Measurements from ENCODE around the gene BCDIN3D. TPM values are rescaled to one million over a fixed set of nuclear protein-coding genes. Genes with fewer than 3 reads are reported as not detected.

Gene BCDIN3D
- polyA plus RNA-seq, 4 donors: 2.4 to 5.3 (median 3.1) TPM

DNA sequence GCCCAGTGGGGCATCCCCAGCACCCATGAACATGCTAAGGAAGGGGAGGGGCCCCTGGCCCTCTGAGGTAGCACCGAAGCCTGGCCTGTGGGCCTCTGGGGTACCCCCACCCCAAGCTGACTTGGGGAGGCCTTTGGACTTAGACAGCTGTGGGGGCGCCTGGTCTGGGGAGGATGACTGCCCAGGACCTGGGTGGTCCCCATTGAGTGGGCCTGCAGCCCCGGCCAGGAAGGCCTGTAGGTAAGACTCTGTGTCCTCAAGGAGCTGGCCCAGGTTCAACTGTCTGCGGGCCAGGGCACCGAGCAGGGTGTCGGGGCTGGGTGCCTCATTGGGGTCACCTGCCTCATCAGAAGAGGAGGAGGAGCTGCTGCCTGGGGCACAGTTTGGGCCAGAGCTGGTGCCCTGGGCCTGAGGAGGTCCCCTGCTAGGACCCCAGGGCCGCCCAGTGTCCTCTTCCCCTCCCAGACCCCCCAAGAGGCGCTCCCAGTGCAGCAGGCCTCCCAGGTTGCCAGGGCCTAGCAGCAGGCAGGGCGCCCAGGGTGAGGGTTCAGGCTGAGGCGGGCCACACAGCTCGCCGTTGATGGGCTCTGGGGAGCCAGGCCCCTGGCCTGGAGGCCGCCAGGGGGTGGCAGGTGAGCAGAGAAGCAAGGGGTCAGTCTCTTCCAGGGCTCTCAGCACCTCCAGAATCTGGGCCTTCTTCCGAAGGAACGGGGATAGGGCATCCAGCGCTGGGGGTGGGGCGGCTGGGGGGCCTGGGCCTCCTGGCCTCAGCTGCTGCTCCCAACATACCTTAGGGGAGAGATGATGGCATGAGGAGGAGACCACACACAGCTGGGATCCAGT, 46.1 kb downstream of the BCDIN3D start:
- FAIRE-seq (no peak), DNase-seq (no peak)
- Histone ChIP-seq H3K4me3 (ENCODE audit: low read depth in 1 of 3, low read length in 3 of 3) (no peak overlapping the region), H3K27ac (ENCODE audit: low read depth in 1 of 3, low read length in 2 of 3) (no peak overlapping the region), H3K9me3 (ENCODE audit: control insufficient read depth in 2 of 2, insufficient read depth in 1 of 2, low read depth in 1 of 2, low read length in 1 of 2) (no peaks in the 10 kb centered on the region), H3K4me1 (ENCODE audit: control insufficient read depth in 3 of 3, insufficient read depth in 2 of 3, low read depth in 1 of 3, low read length in 2 of 3) (peaks cover 0 to 13% (median 0%) of the 10 kb centered on the region in 3 donors), H3K36me3 (ENCODE audit: control insufficient read depth in 3 of 3, insufficient read depth in 2 of 3, low read depth in 1 of 3, low read length in 3 of 3) (peaks cover 0 to 86% (median 4%) of the 10 kb centered on the region in 3 donors), H3K27me3 (ENCODE audit: control insufficient read depth in 3 of 3, insufficient read depth in 3 of 3, low read length in 3 of 3) (no peaks in the 10 kb centered on the region)
- WGBS, 3 donors: 89 to 93% (median 93%) methylated on average over 16 to 17 of the region's 17 CpGs

DNA sequence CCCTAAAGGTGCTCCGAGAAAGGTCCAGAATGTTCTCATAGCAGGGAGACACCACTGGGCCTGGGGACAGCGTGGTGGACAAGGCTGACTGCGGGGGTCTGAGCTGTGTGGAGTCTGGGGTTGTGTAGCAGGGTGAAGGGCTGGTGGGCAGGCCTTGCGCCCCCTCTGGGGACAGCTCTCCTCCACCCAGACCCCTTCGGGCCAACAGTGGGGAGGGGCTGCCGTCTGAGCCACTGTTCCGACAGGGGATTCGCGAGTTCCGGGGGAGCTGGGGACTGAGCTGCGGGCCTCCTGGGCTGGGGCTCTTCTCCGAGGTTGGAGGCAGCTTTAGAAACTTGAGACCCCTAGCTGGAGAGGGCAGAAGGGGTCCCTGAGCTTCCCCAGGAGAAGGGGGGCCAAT, 46.8 kb downstream of the BCDIN3D start:
- no peak overlapping the region for H3K27ac ChIP-seq (ENCODE audit: low read depth in 1 of 3, low read length in 2 of 3)
- H3K4me3 ChIP-seq (ENCODE audit: low read depth in 1 of 3, low read length in 3 of 3): no peak overlapping the region
- no peak for DNase-seq
- no peaks in the 10 kb centered on the region for H3K27me3 ChIP-seq (ENCODE audit: control insufficient read depth in 3 of 3, insufficient read depth in 3 of 3, low read length in 3 of 3)
- H3K9me3 ChIP-seq (ENCODE audit: control insufficient read depth in 2 of 2, insufficient read depth in 1 of 2, low read depth in 1 of 2, low read length in 1 of 2): no peaks in the 10 kb centered on the region
- WGBS, 3 donors: 93 to 94% (median 93%) methylated on average over 12 of the region's 12 CpGs
- H3K36me3 ChIP-seq (ENCODE audit: control insufficient read depth in 3 of 3, insufficient read depth in 2 of 3, low read depth in 1 of 3, low read length in 3 of 3): peaks cover 0 to 83% (median 4%) of the 10 kb centered on the region in 3 donors
- peaks cover 0 to 11% (median 0%) of the 10 kb centered on the region in 3 donors for H3K4me1 ChIP-seq (ENCODE audit: control insufficient read depth in 3 of 3, insufficient read depth in 2 of 3, low read depth in 1 of 3, low read length in 2 of 3)
- FAIRE-seq: no peak

DNA sequence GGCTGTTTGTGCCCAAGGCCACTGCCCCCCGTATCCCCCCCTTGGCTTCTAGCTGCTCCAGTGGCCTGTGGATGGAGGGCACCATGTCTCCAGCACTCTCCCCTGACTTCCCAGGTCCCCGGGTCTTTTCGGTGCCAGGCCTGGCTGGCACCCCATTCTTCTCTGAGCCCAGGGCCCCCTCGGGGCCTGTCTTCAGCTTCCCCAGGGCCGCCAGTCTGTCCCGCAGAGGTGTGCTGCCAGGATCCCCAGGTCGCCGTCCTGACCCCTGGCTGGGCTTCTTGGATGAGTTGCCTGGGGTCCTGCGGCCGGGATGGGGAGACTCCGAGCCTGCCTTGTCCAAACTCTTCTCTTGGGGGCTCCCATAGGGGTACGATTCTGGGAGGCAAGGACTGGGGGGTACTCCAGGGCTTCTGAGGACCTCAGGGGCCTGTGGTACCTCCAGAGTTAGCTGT, 47.2 kb downstream of the BCDIN3D start:
- Histone ChIP-seq H3K4me1 (ENCODE audit: control insufficient read depth in 3 of 3, insufficient read depth in 2 of 3, low read depth in 1 of 3, low read length in 2 of 3) (peaks cover 0 to 6% (median 0%) of the 10 kb centered on the region in 3 donors), H3K27me3 (ENCODE audit: control insufficient read depth in 3 of 3, insufficient read depth in 3 of 3, low read length in 3 of 3) (no peaks in the 10 kb centered on the region), H3K4me3 (ENCODE audit: low read depth in 1 of 3, low read length in 3 of 3) (no peak overlapping the region), H3K9me3 (ENCODE audit: control insufficient read depth in 2 of 2, insufficient read depth in 1 of 2, low read depth in 1 of 2, low read length in 1 of 2) (no peaks in the 10 kb centered on the region), H3K27ac (ENCODE audit: low read depth in 1 of 3, low read length in 2 of 3) (no peak overlapping the region), H3K36me3 (ENCODE audit: control insufficient read depth in 3 of 3, insufficient read depth in 2 of 3, low read depth in 1 of 3, low read length in 3 of 3) (peaks cover 0 to 81% (median 4%) of the 10 kb centered on the region in 3 donors)
- DNase-seq (no peak), FAIRE-seq (no peak)
- 89 to 92% (median 91%) methylated on average over 12 of the region's 12 CpGs for WGBS, 3 donors

DNA sequence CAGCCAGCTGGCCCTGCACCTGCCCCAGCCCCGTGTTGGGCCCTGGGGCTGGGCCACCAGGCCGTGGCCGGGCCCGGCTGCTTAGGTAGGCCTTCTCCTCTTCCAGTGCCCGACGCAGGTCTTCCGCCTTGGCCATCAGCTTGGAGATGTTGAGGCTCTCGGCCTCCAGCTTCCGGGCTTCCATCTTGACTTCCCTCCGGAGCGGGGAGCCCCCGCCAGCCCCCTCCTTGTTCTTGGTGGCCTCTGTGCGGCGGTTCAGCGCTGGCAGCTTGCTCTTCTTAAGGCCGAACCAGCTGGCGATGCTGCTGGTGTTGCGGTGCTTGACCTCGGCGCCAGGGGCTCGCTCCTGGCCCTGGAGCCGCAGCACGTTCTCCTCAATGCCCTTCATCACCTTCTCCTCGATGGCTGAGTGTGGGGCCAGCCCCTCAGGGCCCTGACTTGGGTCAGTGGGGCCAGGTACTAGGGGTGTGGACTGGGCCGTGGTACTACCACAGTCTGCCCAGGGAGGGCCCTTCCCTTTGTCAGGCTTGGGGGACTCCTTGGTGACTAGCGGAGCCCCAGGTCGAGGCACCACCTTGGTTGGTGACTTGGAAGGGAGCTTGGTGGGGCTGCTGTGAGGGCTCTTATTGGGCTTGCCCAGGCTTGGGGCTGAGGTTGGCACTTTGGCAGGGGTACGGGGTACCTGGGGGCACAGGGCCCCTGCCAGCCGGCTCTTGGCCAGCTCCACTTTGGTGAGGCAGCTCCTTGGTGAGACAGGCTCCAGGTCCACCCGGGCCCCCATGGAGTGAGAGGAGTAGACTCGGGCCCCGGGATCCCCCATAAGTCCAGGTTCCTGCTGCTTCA, 47.9 kb downstream of the BCDIN3D start:
- WGBS, 3 donors: 90 to 91% (median 91%) methylated on average over 32 of the region's 32 CpGs

DNA sequence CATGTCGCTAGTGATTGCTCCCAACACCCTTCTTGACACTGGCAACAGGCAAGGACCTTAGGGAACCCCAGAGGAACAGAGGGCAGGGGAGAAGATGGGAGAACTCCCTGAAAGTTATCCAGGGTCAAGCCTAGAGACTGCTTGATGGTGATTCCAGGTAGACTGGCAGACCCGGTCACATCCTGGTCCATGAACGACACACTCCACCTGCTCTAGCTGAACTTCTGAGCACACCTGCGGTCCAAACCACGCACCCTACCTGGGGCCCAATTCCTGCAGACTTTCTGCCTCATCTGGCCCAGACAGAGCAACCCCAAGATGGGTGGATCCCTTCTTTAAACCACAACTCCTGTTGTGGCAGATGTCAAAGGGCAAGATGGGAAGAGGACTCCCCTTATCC, 48.9 kb downstream of the BCDIN3D start:
- no peak overlapping the region for H3K27ac ChIP-seq (ENCODE audit: low read depth in 1 of 3, low read length in 2 of 3)
- no peaks in the 10 kb centered on the region for H3K9me3 ChIP-seq (ENCODE audit: control insufficient read depth in 2 of 2, insufficient read depth in 1 of 2, low read depth in 1 of 2, low read length in 1 of 2)
- WGBS, 3 donors: 81 to 83% (median 82%) methylated on average over 5 of the region's 5 CpGs
- H3K27me3 ChIP-seq (ENCODE audit: control insufficient read depth in 3 of 3, insufficient read depth in 3 of 3, low read length in 3 of 3): no peaks in the 10 kb centered on the region
- no peak overlapping the region for H3K4me3 ChIP-seq (ENCODE audit: low read depth in 1 of 3, low read length in 3 of 3)
- no peak for DNase-seq
- no peak for FAIRE-seq
- no peaks in the 10 kb centered on the region for H3K4me1 ChIP-seq (ENCODE audit: control insufficient read depth in 3 of 3, insufficient read depth in 2 of 3, low read depth in 1 of 3, low read length in 2 of 3)
- H3K36me3 ChIP-seq (ENCODE audit: control insufficient read depth in 3 of 3, insufficient read depth in 2 of 3, low read depth in 1 of 3, low read length in 3 of 3): peaks cover 0 to 71% (median 4%) of the 10 kb centered on the region in 3 donors

More for the DNA sequence above, 47.9 kb downstream of the BCDIN3D start:
- H3K4me1 ChIP-seq (ENCODE audit: control insufficient read depth in 3 of 3, insufficient read depth in 2 of 3, low read depth in 1 of 3, low read length in 2 of 3): no peaks in the 10 kb centered on the region
- no peak for DNase-seq
- peaks cover 0 to 78% (median 4%) of the 10 kb centered on the region in 3 donors for H3K36me3 ChIP-seq (ENCODE audit: control insufficient read depth in 3 of 3, insufficient read depth in 2 of 3, low read depth in 1 of 3, low read length in 3 of 3)
- no peaks in the 10 kb centered on the region for H3K9me3 ChIP-seq (ENCODE audit: control insufficient read depth in 2 of 2, insufficient read depth in 1 of 2, low read depth in 1 of 2, low read length in 1 of 2)
- FAIRE-seq: no peak
- H3K27ac ChIP-seq (ENCODE audit: low read depth in 1 of 3, low read length in 2 of 3): no peak overlapping the region
- H3K4me3 ChIP-seq (ENCODE audit: low read depth in 1 of 3, low read length in 3 of 3): no peak overlapping the region
- no peaks in the 10 kb centered on the region for H3K27me3 ChIP-seq (ENCODE audit: control insufficient read depth in 3 of 3, insufficient read depth in 3 of 3, low read length in 3 of 3)

DNA sequence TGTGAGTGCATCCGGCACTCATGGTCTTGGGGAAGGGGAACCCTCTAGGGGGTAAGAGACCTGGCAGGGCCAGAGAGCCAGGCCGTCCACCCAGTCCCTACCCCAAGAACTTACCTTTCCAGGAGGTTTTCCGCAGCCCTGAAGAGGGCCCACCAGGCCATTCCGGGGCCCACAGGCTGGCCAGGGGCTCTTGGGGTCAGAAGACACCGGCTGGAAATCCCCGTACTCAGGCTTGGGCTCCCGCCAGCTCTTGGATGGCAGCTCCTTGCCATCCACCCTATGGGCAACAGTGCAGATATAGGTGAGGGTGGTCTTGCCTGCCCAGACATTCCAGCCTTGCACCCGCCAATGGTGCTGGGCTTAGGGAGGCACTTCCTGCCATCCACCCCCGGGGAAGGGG, 49.3 kb downstream of the BCDIN3D start:
- no peak for FAIRE-seq
- H3K27ac ChIP-seq (ENCODE audit: low read depth in 1 of 3, low read length in 2 of 3): no peak overlapping the region
- H3K4me3 ChIP-seq (ENCODE audit: low read depth in 1 of 3, low read length in 3 of 3): no peak overlapping the region
- 91 to 97% (median 92%) methylated on average over 9 of the region's 9 CpGs for WGBS, 3 donors
- peaks cover 0 to 71% (median 4%) of the 10 kb centered on the region in 3 donors for H3K36me3 ChIP-seq (ENCODE audit: control insufficient read depth in 3 of 3, insufficient read depth in 2 of 3, low read depth in 1 of 3, low read length in 3 of 3)
- DNase-seq: no peak
- no peaks in the 10 kb centered on the region for H3K9me3 ChIP-seq (ENCODE audit: control insufficient read depth in 2 of 2, insufficient read depth in 1 of 2, low read depth in 1 of 2, low read length in 1 of 2)
- H3K27me3 ChIP-seq (ENCODE audit: control insufficient read depth in 3 of 3, insufficient read depth in 3 of 3, low read length in 3 of 3): no peaks in the 10 kb centered on the region
- H3K4me1 ChIP-seq (ENCODE audit: control insufficient read depth in 3 of 3, insufficient read depth in 2 of 3, low read depth in 1 of 3, low read length in 2 of 3): no peaks in the 10 kb centered on the region

DNA sequence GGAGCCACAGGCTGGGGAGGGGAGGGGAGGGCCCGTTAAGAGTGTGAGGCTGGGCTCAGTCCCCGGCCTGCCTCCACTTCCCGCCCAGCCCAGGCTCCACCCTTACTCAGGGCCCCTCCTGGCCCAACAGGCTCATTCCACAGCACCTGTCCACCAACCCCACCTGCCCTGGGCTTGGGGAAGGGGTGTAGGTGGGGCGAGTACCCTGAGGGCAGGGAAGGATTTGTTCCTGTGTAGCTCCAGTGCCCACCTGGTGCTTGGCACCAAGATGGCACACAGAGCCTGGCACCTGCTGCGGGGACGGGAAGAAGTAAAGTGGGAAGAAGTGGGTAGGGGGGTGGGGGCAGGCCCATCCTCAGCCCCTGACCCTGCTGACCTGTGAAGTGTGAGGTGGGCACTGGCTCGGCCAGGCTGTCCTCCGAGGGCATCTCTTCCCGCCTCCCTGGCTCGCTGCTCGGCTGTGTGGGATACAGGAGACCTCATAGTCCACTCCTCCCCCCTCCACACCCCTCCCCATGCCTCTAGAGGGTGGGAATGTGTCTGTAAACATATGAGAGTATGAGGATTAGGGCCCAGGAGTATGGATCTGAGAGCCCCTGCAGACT, 49.8 kb downstream of the BCDIN3D start:
- FAIRE-seq: no peak
- H3K9me3 ChIP-seq (ENCODE audit: control insufficient read depth in 2 of 2, insufficient read depth in 1 of 2, low read depth in 1 of 2, low read length in 1 of 2): no peaks in the 10 kb centered on the region

More for the DNA sequence above, 49.8 kb downstream of the BCDIN3D start:
- Histone ChIP-seq H3K27ac (ENCODE audit: low read depth in 1 of 3, low read length in 2 of 3) (no peak overlapping the region), H3K4me1 (ENCODE audit: control insufficient read depth in 3 of 3, insufficient read depth in 2 of 3, low read depth in 1 of 3, low read length in 2 of 3) (no peaks in the 10 kb centered on the region), H3K4me3 (ENCODE audit: low read depth in 1 of 3, low read length in 3 of 3) (no peak overlapping the region), H3K27me3 (ENCODE audit: control insufficient read depth in 3 of 3, insufficient read depth in 3 of 3, low read length in 3 of 3) (no peaks in the 10 kb centered on the region), H3K36me3 (ENCODE audit: control insufficient read depth in 3 of 3, insufficient read depth in 2 of 3, low read depth in 1 of 3, low read length in 3 of 3) (peaks cover 0 to 65% (median 4%) of the 10 kb centered on the region in 3 donors)
- DNase-seq: no peak
- WGBS, 3 donors: 70 to 90% (median 85%) methylated on average over 7 to 11 of the region's 11 CpGs
